Uterus (tissue), 4 donors: ENCODE results near the gene BHLHA15. TPM values are rescaled to one million over a fixed set of nuclear protein-coding genes. Genes with fewer than 3 reads are reported as not detected.

Experiments used
- DNase-seq, 2 donors: peaks; one replicate each; pipeline ENCODE4 v3.0.0-alpha.2; 2019 to 2020
- H3K27ac ChIP-seq, 2 donors: fragments of 200-600 bp; sonication (generic); 1 replicate in 1 of 2; 2 replicates in 1 of 2; pipeline ENCODE4 v1.5.1; 2016 to 2018
- H3K27me3 ChIP-seq, 2 donors: fragments of 200-600 bp; sonication (generic); one replicate each; pipeline ENCODE4 v1.5.1; 2018 to 2019; ENCODE audit warnings: control low read depth in 1 of 2
- H3K36me3 ChIP-seq, 2 donors: fragments of 200-600 bp; sonication (generic); one replicate each; pipeline ENCODE4 v1.5.1; 2019; ENCODE audit warnings: control low read depth in 1 of 2
- H3K4me1 ChIP-seq, 2 donors: fragments of 200-600 bp; sonication (generic); one replicate each; pipeline ENCODE4 v1.5.1; 2018 to 2019; ENCODE audit warnings: control low read depth in 1 of 2
- H3K4me3 ChIP-seq, 2 donors: fragments of 200-600 bp; sonication (generic); 1 replicate in 1 of 2; 2 replicates in 1 of 2; pipeline ENCODE4 v1.5.1; 2018 to 2019; ENCODE audit warnings: mild to moderate bottlenecking in 1 of 2
- H3K9me3 ChIP-seq, 2 donors: fragments of 200-600 bp; sonication (generic); one replicate each; pipeline ENCODE4 v1.5.1; 2019; ENCODE audit warnings: control low read depth in 1 of 2
- POLR2A ChIP-seq, 2 donors: fragments of 450-650 bp; IDR thresholded peaks; one replicate each; pipeline ENCODE4 v1.6.1; 2016; ENCODE audit warnings: antibody characterized with exemption in 2 of 2, mild to moderate bottlenecking in 1 of 2, moderate library complexity in 1 of 2
- intact Hi-C: fragments of 100-400 bp; cut with DNase I; formaldehyde crosslinking; loops from one replicate; pipeline ENCODE4 v1.15.1; 2023; ENCODE audit warnings: low total_unique reads
- total RNA-seq, 4 donors: library from RNA; depleted of rRNA in 3 of 4; stranded (reverse); fragments of >200 nt in 3 of 4; gene quantifications; one replicate each; pipeline versions ENCODE4 v1.1.0 to v1.2.4, GENCODE V29; 2014 to 2023
- TF ChIP-seq, protein P1 (sequence below), 4 experiments: fragments of 200-600 bp in 2 of 4; fragments of 450-650 bp in 2 of 4; sonication (generic) in 2 of 4; IDR thresholded peaks; one replicate each; pipeline ENCODE4 v1.5.1; 2016 to 2019; ENCODE audit warnings: antibody characterized with exemption in 4 of 4, mild to moderate bottlenecking in 2 of 4, moderate library complexity in 1 of 4
- donor health status: DM: yes; HTN: yes; CAD: no.

The BHLHA15 gene
- total RNA-seq, 4 donors from 2014 or later, result 0.41 to 1.6 TPM; not detected in 2

DNA sequence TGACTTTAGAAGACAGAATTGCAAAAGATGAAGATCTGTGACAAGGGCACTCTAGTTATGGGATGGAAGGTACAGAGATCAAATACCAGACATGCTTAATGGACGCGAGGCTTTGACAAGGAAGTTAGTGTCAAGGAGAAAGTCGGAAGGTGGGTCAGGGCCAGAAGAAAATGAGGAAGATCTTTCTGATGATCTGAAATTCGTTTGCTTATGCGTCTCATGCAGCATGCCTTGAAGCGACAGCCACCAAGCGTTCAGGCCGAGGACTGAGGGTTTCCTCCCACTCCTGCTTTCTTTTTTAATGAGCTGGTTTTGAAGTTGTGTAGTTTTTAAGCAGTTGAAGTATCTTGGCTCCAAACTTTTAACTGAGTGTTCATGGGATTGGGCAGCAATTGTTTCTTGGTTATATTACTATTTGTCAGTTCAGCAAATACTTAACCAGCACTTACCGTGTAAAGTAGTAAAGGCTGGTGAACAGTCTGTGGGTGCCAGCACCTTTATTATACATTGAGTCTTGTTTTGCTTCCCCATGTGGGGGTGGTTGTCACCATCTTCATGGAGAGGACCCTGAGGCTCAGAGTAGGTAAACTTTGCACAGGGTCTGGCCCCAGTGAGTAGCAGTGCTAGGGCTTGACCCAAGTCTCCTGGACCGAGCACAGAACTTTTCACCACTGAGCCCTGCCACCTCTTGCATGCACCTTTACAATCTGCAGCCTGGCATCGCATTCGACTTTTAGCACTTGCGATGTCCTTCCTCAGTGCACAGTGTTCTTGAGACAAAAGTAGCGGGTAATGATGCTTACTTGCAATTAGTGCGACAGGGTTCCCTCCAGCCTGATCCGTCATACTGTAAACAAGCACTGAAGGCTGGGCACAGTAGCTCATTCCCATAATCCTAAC is 14.3 kb upstream of the BHLHA15 start:
- intact Hi-C loops, result no loop called here
- no peak for TF ChIP-seq POLR2A (IDR thresholded peaks at IDR 0.05)
- TF ChIP-seq, protein P1, sequence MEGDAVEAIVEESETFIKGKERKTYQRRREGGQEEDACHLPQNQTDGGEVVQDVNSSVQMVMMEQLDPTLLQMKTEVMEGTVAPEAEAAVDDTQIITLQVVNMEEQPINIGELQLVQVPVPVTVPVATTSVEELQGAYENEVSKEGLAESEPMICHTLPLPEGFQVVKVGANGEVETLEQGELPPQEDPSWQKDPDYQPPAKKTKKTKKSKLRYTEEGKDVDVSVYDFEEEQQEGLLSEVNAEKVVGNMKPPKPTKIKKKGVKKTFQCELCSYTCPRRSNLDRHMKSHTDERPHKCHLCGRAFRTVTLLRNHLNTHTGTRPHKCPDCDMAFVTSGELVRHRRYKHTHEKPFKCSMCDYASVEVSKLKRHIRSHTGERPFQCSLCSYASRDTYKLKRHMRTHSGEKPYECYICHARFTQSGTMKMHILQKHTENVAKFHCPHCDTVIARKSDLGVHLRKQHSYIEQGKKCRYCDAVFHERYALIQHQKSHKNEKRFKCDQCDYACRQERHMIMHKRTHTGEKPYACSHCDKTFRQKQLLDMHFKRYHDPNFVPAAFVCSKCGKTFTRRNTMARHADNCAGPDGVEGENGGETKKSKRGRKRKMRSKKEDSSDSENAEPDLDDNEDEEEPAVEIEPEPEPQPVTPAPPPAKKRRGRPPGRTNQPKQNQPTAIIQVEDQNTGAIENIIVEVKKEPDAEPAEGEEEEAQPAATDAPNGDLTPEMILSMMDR (IDR thresholded peaks at IDR 0.05), result no peak
- Histone ChIP-seq H3K36me3 (no peaks in the 10 kb centered on the region), H3K27ac (no peak overlapping the region), H3K9me3 (peaks cover 0 to 6% of the 10 kb centered on the region in 2 donors), H3K4me1 (no peaks in the 10 kb centered on the region), H3K27me3 (no peaks in the 10 kb centered on the region), H3K4me3 (no peak overlapping the region)
- no peak for DNase-seq

DNA sequence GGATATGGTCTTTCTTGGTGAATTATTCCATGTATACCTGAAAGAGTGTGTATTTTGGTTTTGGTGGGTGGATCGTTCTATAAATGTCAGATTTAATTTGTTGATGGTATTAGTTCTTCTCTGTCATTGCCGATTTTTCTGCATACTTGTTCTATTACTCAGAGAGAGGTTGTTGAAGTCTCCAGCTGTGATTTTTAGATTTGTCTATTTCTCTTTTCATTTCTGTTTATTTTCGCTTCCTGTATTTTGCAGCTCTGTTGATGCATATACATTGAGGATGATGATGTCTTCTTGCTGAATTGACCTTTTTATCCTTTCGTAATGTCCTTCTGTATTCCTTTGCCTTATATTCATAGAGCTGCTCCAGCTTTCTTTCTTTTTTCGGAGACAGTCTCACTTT is 12.1 kb upstream of the BHLHA15 start:
- intact Hi-C loops, result no loop called here
- Histone ChIP-seq H3K4me1 (no peaks in the 10 kb centered on the region), H3K9me3 (peaks cover 0 to 6% of the 10 kb centered on the region in 2 donors), H3K36me3 (no peaks in the 10 kb centered on the region), H3K27ac (no peak overlapping the region), H3K4me3 (no peak overlapping the region), H3K27me3 (no peaks in the 10 kb centered on the region)
- no peak for DNase-seq
- TF ChIP-seq, protein P1 (IDR thresholded peaks at IDR 0.05), result no peak
- no peak for TF ChIP-seq POLR2A (IDR thresholded peaks at IDR 0.05)

DNA sequence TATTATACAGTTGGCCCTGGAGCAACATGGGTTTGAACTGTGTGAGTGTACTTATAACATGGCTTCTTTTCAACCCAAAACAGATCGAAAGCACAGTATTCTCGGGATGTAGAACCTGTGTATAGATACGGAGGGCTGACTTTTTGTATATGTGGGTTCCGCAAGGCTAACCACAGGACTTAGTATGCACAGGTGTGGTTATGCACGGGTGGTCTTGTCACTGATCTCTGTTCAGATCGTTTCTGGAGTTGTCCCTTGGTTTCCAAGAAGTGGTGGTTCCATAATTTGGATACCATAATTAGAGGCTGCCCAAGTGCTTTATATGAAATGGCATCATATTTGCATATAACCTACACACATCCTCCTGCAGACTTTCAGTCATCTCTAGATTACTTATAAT is 10.9 kb upstream of the BHLHA15 start:
- intact Hi-C loops, result no loop called here
- H3K27ac ChIP-seq, result no peak overlapping the region
- H3K36me3 ChIP-seq, result no peaks in the 10 kb centered on the region
- peaks cover 0 to 6% of the 10 kb centered on the region in 2 donors for H3K9me3 ChIP-seq
- no peaks in the 10 kb centered on the region for H3K4me1 ChIP-seq
- DNase-seq, result no peak
- no peak overlapping the region for H3K4me3 ChIP-seq
- TF ChIP-seq, protein P1 (IDR thresholded peaks at IDR 0.05), result no peak
- no peak for TF ChIP-seq POLR2A (IDR thresholded peaks at IDR 0.05)
- H3K27me3 ChIP-seq, result no peaks in the 10 kb centered on the region

DNA sequence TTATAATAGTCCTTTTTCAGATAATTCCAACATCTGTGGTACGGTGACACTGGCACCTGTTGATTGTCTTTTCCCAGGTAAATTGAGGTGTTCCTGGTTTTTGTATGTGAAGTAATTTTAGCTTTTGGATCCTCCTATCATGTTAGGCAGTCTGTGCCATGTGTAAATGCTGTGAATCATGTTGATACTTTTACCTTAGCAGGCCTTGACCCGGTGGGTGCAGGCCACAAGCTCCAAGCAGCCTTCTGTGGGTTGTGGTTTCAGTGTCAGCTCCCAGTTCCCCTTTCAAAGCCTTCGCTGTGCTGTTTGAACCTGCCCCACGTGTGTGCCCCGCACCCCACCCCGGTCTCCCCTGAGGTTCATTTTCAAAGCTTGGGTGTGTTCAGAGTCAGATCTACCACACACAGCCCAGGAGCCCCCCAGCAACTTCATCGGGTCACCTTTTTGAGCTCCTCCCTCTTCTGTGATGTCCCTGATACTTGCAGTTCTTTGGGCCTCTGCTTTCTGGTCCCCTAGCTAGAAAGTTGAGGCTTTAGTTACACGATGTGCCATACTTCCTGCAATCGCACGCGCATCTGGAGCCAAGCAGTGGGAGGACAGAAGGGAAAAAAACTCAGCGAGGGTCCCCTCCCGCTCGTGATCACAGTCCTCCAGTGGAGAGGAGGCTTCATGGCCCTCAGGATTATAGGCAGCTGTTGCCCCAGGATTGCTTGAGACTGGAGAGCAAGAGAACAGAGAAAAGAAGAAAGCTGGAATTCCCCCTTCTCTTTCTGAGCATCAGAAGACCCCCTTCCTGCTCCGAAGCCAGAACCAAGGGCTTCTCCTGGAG is 8.7 kb upstream of the BHLHA15 start:
- Histone ChIP-seq H3K27ac (no peak overlapping the region), H3K27me3 (no peaks in the 10 kb centered on the region), H3K9me3 (peaks cover 0 to 6% of the 10 kb centered on the region in 2 donors), H3K4me1 (no peaks in the 10 kb centered on the region), H3K4me3 (no peak overlapping the region), H3K36me3 (no peaks in the 10 kb centered on the region)
- intact Hi-C loops, result no loop called here
- DNase-seq, result no peak
- TF ChIP-seq, protein P1 (IDR thresholded peaks at IDR 0.05), result no peak
- TF ChIP-seq POLR2A (IDR thresholded peaks at IDR 0.05), result no peak
